ENCODE data around the gene PSMA7.
"Not testable (repeated sequence)": the region's sequence is repeated elsewhere in the genome, so short reads cannot be mapped to it uniquely, and the experiment has no call there.

Gene PSMA7

GRCh38 chr20:62118113-62119043, 24.8 kb downstream of the PSMA7 start:
- no peak for DNase-seq

GRCh38 chr20:62117658-62118057, 25.5 kb downstream of the PSMA7 start:
- DNase-seq: no peak

GRCh38 chr20:62117362-62117646, 25.9 kb downstream of the PSMA7 start:
- DNase-seq: no peak

GRCh38 chr20:62116558-62117361, 26.4 kb downstream of the PSMA7 start:
- DNase-seq: no peak

- DNase-seq: not testable (repeated sequence)
Measured at GRCh38 chr20:62115800-62116407, 27.3 kb downstream of the PSMA7 start.

GRCh38 chr20:62114894-62115293, 28.3 kb downstream of the PSMA7 start:
- no peak for DNase-seq

- DNase-seq: no peak
Measured at GRCh38 chr20:62112368-62112767, 30.8 kb downstream of the PSMA7 start.

GRCh38 chr20:62111148-62111547, 32.0 kb downstream of the PSMA7 start:
- no peak for DNase-seq

- no peak for DNase-seq
Measured at GRCh38 chr20:62105592-62105991, 37.6 kb downstream of the PSMA7 start.

- DNase-seq: no peak
Measured at GRCh38 chr20:62104791-62105345, 38.3 kb downstream of the PSMA7 start.

GRCh38 chr20:62104234-62104789, 38.9 kb downstream of the PSMA7 start:
- DNase-seq: no peak

- DNase-seq: no peak
Measured at GRCh38 chr20:62103508-62104233, 39.5 kb downstream of the PSMA7 start.

GRCh38 chr20:62101078-62101477, 42.1 kb downstream of the PSMA7 start:
- no peak for DNase-seq

- DNase-seq: no peak
Measured at GRCh38 chr20:62097881-62098407, 45.2 kb downstream of the PSMA7 start.

- no peak for DNase-seq
Measured at GRCh38 chr20:62096421-62097380, 46.5 kb downstream of the PSMA7 start.

GRCh38 chr20:62089393-62089792, 53.8 kb downstream of the PSMA7 start:
- no peak for DNase-seq

- DNase-seq: peak; percentile 91
Measured at GRCh38 chr20:62088258-62089127, 54.7 kb downstream of the PSMA7 start.

- DNase-seq: no peak
Measured at GRCh38 chr20:62087632-62088031, 55.6 kb downstream of the PSMA7 start.

- peak; percentile 71 for DNase-seq
Measured at GRCh38 chr20:62087227-62087626, 56.0 kb downstream of the PSMA7 start.
